Thoracic aorta (tissue), 2 donors: ENCODE results near the gene SCMH1. TPM values are rescaled to one million over a fixed set of nuclear protein-coding genes. Genes with fewer than 3 reads are reported as not detected.

Experiments
- ATAC-seq: fragments of 150-250 bp; one replicate; pipeline ENCODE4 v1.8.0; 2017; ENCODE audit warnings: low read depth; ENCODE audit not compliant: insufficient number of reproducible peaks, low FRiP score
- DNase-seq: peaks from one replicate; pipeline ENCODE4 v3.0.0-alpha.2; 2020; ENCODE audit warnings: low spot score
- H3K27ac ChIP-seq, 2 donors: fragments of 200-600 bp; sonication (generic); 1 replicate in 1 of 2; 2 replicates in 1 of 2; pipeline ENCODE4 v1.5.1; 2016; ENCODE audit warnings: mild to moderate bottlenecking in 2 of 2, moderate library complexity in 2 of 2
- H3K27me3 ChIP-seq: fragments of 200-600 bp; sonication (generic); replicated peaks from 2 replicates; pipeline ENCODE4 v1.6.0; 2016; ENCODE audit warnings: mild to moderate bottlenecking; ENCODE audit not compliant: insufficient read depth
- H3K36me3 ChIP-seq: fragments of 200-600 bp; sonication (generic); one replicate; pipeline ENCODE4 v1.5.1; 2016
- H3K4me1 ChIP-seq, 2 donors: fragments of 200-600 bp; sonication (generic); 1 replicate in 1 of 2; 2 replicates in 1 of 2; pipeline versions ENCODE4 v1.5.1 to v1.6.0; 2016; ENCODE audit warnings: low read depth in 2 of 2, mild to moderate bottlenecking in 1 of 2; ENCODE audit not compliant: control insufficient read depth in 1 of 2
- H3K4me3 ChIP-seq: fragments of 200-600 bp; sonication (generic); 2 replicates; pipeline ENCODE4 v1.5.1; 2016; ENCODE audit warnings: mild to moderate bottlenecking
- H3K9me3 ChIP-seq: fragments of 200-600 bp; sonication (generic); 2 replicates; pipeline ENCODE4 v1.5.1; 2016
- CTCF ChIP-seq: fragments of 200-600 bp; sonication (generic); IDR thresholded peaks from one replicate; pipeline ENCODE4 v1.5.1; 2019; ENCODE audit warnings: antibody characterized with exemption
- total RNA-seq, 2 donors: library from RNA; depleted of rRNA; stranded (reverse); fragments of >200 nt; gene quantifications; one replicate each; pipeline versions ENCODE4 v1.1.0 to v1.2.3, GENCODE V29; 2016

SCMH1 gene
- total RNA-seq, 2 donors from 2014 or later, result 41.7 to 65.9 TPM

- H3K36me3 ChIP-seq, result peaks cover 37% of the 10 kb centered on the region
- H3K27ac ChIP-seq, result no peak overlapping the region
- no peak for DNase-seq
- peaks cover 0 to 21% of the 10 kb centered on the region in 2 donors for H3K4me1 ChIP-seq
- H3K27me3 ChIP-seq, result no peaks in the 10 kb centered on the region
- ATAC-seq, result no peak
- H3K4me3 ChIP-seq, result no peak overlapping the region
- no peaks in the 10 kb centered on the region for H3K9me3 ChIP-seq
- no peak for TF ChIP-seq CTCF
These were observed 226.7 kb downstream of the SCMH1 start for GRCh38 chr1:41015281-41015896.

GRCh38 chr1:41014871-41015270, 227.2 kb downstream of the SCMH1 start:
- ATAC-seq, result no peak

GRCh38 chr1:41013796-41014195, 228.3 kb downstream of the SCMH1 start:
- TF ChIP-seq CTCF, result no peak
- peak overlapping the region in 1 of 2 donors; percentile 12 for H3K27ac ChIP-seq

More at GRCh38 chr1:41014871-41015270, 227.2 kb downstream of the SCMH1 start:
- no peak for DNase-seq
- peaks cover 0 to 23% of the 10 kb centered on the region in 2 donors for H3K4me1 ChIP-seq
- peaks cover 40% of the 10 kb centered on the region for H3K36me3 ChIP-seq
- no peaks in the 10 kb centered on the region for H3K27me3 ChIP-seq
- TF ChIP-seq CTCF, result no peak
- H3K4me3 ChIP-seq, result no peak overlapping the region
- H3K9me3 ChIP-seq, result no peaks in the 10 kb centered on the region
- peak overlapping the region in 1 of 2 donors; percentile 34 for H3K27ac ChIP-seq

GRCh38 chr1:41013024-41013423, 229.1 kb downstream of the SCMH1 start:
- no peaks in the 10 kb centered on the region for H3K9me3 ChIP-seq
- no peak overlapping the region for H3K27ac ChIP-seq
- DNase-seq (no peak), ATAC-seq (no peak)
- H3K36me3 ChIP-seq, result peaks cover 52% of the 10 kb centered on the region
- H3K4me1 ChIP-seq, result peaks cover 0 to 28% of the 10 kb centered on the region in 2 donors
- no peak for TF ChIP-seq CTCF
- H3K4me3 ChIP-seq, result no peak overlapping the region
- H3K27me3 ChIP-seq, result no peaks in the 10 kb centered on the region

More at GRCh38 chr1:41013796-41014195, 228.3 kb downstream of the SCMH1 start:
- Histone ChIP-seq H3K4me3 (no peak overlapping the region), H3K36me3 (peaks cover 51% of the 10 kb centered on the region), H3K27me3 (no peaks in the 10 kb centered on the region), H3K9me3 (no peaks in the 10 kb centered on the region), H3K4me1 (peaks cover 0 to 28% of the 10 kb centered on the region in 2 donors)
- DNase-seq (no peak), ATAC-seq (no peak)

DNA sequence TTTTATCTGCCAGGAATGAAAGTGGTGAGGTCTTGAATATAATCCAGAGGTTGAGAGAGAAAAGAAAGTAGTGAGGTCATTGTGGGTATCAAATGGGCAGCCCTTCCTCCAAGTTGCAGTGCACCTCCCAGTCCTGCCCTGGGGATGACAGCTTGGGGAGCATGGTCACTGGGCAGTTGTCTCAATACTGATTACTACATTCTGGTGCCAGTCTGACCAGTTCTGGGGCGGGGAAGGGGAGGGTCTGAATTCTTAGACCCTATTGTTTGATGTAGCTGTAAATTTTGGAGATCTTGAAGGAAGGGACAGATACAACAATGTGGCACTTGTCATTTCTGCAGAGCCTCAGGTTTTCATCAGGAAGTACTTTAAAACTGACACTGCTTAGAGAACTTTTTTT, 231.8 kb downstream of the SCMH1 start:
- H3K36me3 ChIP-seq, result peaks cover 61% of the 10 kb centered on the region
- no peak for TF ChIP-seq CTCF
- H3K27ac ChIP-seq, result no peak overlapping the region
- DNase-seq (no peak), ATAC-seq (no peak)
- H3K4me3 ChIP-seq, result no peak overlapping the region
- H3K9me3 ChIP-seq, result no peaks in the 10 kb centered on the region
- no peaks in the 10 kb centered on the region for H3K27me3 ChIP-seq
- H3K4me1 ChIP-seq, result peaks cover 0 to 19% of the 10 kb centered on the region in 2 donors
